Ascending aorta (tissue), 2 donors: ENCODE data around the gene DOC2B. TPM values are rescaled to one million over a fixed set of nuclear protein-coding genes. Genes with fewer than 3 reads are reported as not detected.

ENCODE experiments used
- DNase-seq, 2 donors: peaks; one replicate each; pipeline ENCODE4 v3.0.0-alpha.2; 2019; ENCODE audit warnings: low spot score in 2 of 2
- H3K27ac ChIP-seq, 2 donors: fragments of 200-600 bp; sonication (generic); one replicate each; pipeline ENCODE4 v1.5.1; 2016 to 2017; ENCODE audit warnings: mild to moderate bottlenecking in 1 of 2
- H3K27me3 ChIP-seq: fragments of 200-600 bp; sonication (generic); one replicate; pipeline ENCODE4 v1.5.1; 2017
- H3K36me3 ChIP-seq, 2 donors: fragments of 200-600 bp; sonication (generic); one replicate each; pipeline ENCODE4 v1.5.1; 2016
- H3K4me1 ChIP-seq, 2 donors: fragments of 200-600 bp; sonication (generic); one replicate each; pipeline ENCODE4 v1.5.1; 2016 to 2017; ENCODE audit warnings: mild to moderate bottlenecking in 1 of 2
- H3K4me3 ChIP-seq, 2 donors: fragments of 200-600 bp; sonication (generic); one replicate each; pipeline ENCODE4 v1.5.1; 2016 to 2017; ENCODE audit warnings: mild to moderate bottlenecking in 1 of 2
- H3K9me3 ChIP-seq, 2 donors: fragments of 200-600 bp; sonication (generic); one replicate each; pipeline ENCODE4 v1.5.1; 2016
- CTCF ChIP-seq, 3 experiments: fragments of 200-600 bp in 2 of 3; fragments of 450-650 bp in 1 of 3; sonication (generic) in 2 of 3; IDR thresholded peaks; one replicate each; pipeline ENCODE4 v1.5.1; 2016 to 2019; ENCODE audit warnings: antibody characterized with exemption in 3 of 3, mild to moderate bottlenecking in 1 of 3, moderate library complexity in 1 of 3
- intact Hi-C: fragments of 100-400 bp; cut with DNase I; formaldehyde crosslinking; loops from one replicate; pipeline ENCODE4 v1.15.1; 2023
- total RNA-seq: library from RNA; depleted of rRNA; stranded (reverse); fragments of >200 nt; gene quantifications from one replicate; pipeline ENCODE4 v1.1.0, GENCODE V29; 2016

The DOC2B gene
- total RNA-seq, 1 donor from 2014 or later: 200 TPM

GRCh38 chr17:147796-148740, 33.4 kb downstream of the DOC2B start:
- DNase-seq: peak in 1 of 2 donors; percentile 48
- TF ChIP-seq CTCF (IDR thresholded peaks at IDR 0.05): no peak
- no peaks in the 10 kb centered on the region for H3K4me1 ChIP-seq

GRCh38 chr17:146983-147761, 34.3 kb downstream of the DOC2B start:
- Histone ChIP-seq H3K36me3 (no peaks in the 10 kb centered on the region), H3K27me3 (no peaks in the 10 kb centered on the region), H3K9me3 (no peaks in the 10 kb centered on the region), H3K4me1 (no peaks in the 10 kb centered on the region), H3K27ac (no peak overlapping the region), H3K4me3 (no peak overlapping the region)
- no peak for TF ChIP-seq CTCF (IDR thresholded peaks at IDR 0.05)
- DNase-seq: peak in 1 of 2 donors; percentile 54
- intact Hi-C loops: no loop called here

More at GRCh38 chr17:147796-148740, 33.4 kb downstream of the DOC2B start:
- no peaks in the 10 kb centered on the region for H3K9me3 ChIP-seq
- H3K27ac ChIP-seq: no peak overlapping the region
- H3K4me3 ChIP-seq: no peak overlapping the region
- intact Hi-C loops: no loop called here
- H3K27me3 ChIP-seq: no peaks in the 10 kb centered on the region
- no peaks in the 10 kb centered on the region for H3K36me3 ChIP-seq

- no peak overlapping the region for H3K4me3 ChIP-seq
- no peak for TF ChIP-seq CTCF (IDR thresholded peaks at IDR 0.05)
- no peaks in the 10 kb centered on the region for H3K4me1 ChIP-seq
- no peaks in the 10 kb centered on the region for H3K36me3 ChIP-seq
- intact Hi-C loops: no loop called here
- no peaks in the 10 kb centered on the region for H3K9me3 ChIP-seq
- no peak overlapping the region for H3K27ac ChIP-seq
- H3K27me3 ChIP-seq: no peaks in the 10 kb centered on the region
- DNase-seq: peak in 1 of 2 donors; percentile 42
Observed at GRCh38 chr17:146546-146945, 34.9 kb downstream of the DOC2B start.

- Histone ChIP-seq H3K27ac (no peak overlapping the region), H3K9me3 (no peaks in the 10 kb centered on the region), H3K4me3 (no peak overlapping the region), H3K4me1 (no peaks in the 10 kb centered on the region), H3K27me3 (no peaks in the 10 kb centered on the region), H3K36me3 (no peaks in the 10 kb centered on the region)
- DNase-seq: peak in 1 of 2 donors; percentile 49
- no peak for TF ChIP-seq CTCF (IDR thresholded peaks at IDR 0.05)
- intact Hi-C loops: no loop called here
Observed at GRCh38 chr17:145671-146541, 35.5 kb downstream of the DOC2B start.
